IPS DF 6.9 (cell line): ENCODE measurements around the gene LSM2.

ENCODE experiments used
- DNase-seq: peaks from one replicate; pipeline ENCODE4 v3.0.0-alpha.2; 2013; ENCODE audit warnings: low read depth, low spot score
- H3K27ac ChIP-seq: one replicate; pipeline ENCODE4 v1.5.1; 2013; ENCODE audit warnings: low read length, control low read depth
- H3K27me3 ChIP-seq: 2 replicates; pipeline ENCODE4 v1.6.1; 2013; ENCODE audit warnings: mild to moderate bottlenecking, low read length; ENCODE audit not compliant: control insufficient read depth, insufficient read depth
- H3K36me3 ChIP-seq: 2 replicates; pipeline ENCODE4 v1.6.1; 2013; ENCODE audit warnings: low read length; ENCODE audit not compliant: control insufficient read depth, insufficient read depth
- H3K4me1 ChIP-seq: 2 replicates; pipeline ENCODE4 v1.6.1; 2013; ENCODE audit warnings: low read length; ENCODE audit not compliant: control insufficient read depth, insufficient read depth
- H3K4me3 ChIP-seq: 2 replicates; pipeline ENCODE4 v1.5.1; 2013; ENCODE audit warnings: mild to moderate bottlenecking, low read length
- H3K9me3 ChIP-seq: 2 replicates; pipeline ENCODE4 v1.6.1; 2013; ENCODE audit warnings: low read length, inconsistent platforms; ENCODE audit not compliant: control insufficient read depth, insufficient read depth
- WGBS: extraction: QIAGEN DNeasy Blood & Tissue Kit; methylation state at CpG from one replicate; pipeline ENCODE4 v1.1.7; 2013; ENCODE audit warnings: mixed read lengths, missing lambda C conversion rate; ENCODE audit not compliant: insufficient read length, insufficient coverage; 5-methylcytosine and 5-hydroxymethylcytosine counted together

The LSM2 gene

DNA sequence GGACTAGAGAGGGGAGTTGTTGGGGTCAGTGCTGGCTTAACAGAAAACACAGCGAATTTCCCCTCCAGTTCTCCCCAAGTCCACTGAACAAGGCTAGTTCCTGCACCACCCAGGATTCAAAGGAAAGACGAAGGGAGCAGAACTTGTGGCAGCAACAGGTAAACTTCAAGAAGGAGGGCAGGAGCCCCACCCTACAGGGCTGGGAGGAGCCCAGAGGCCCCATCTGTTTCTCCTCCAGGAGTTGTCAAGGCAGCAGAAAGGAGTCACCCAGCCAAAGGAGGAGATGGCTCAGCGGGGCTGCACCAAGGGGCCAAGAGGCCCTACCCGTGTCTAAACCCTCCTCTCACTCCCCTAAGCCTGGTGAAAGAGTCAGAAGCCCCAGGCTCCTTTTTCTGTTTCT is 42.6 kb downstream of the LSM2 start:
- no CpG with 5 or more reads among the region's 4 CpGs for WGBS
- Histone ChIP-seq H3K27me3 (no peaks in the 10 kb centered on the region), H3K27ac (no peak overlapping the region), H3K9me3 (no peaks in the 10 kb centered on the region), H3K4me1 (peaks cover 3% of the 10 kb centered on the region; the same call in 1 of the 2 replicates), H3K4me3 (no peak overlapping the region), H3K36me3 (no peaks in the 10 kb centered on the region)
- DNase-seq = no peak

DNA sequence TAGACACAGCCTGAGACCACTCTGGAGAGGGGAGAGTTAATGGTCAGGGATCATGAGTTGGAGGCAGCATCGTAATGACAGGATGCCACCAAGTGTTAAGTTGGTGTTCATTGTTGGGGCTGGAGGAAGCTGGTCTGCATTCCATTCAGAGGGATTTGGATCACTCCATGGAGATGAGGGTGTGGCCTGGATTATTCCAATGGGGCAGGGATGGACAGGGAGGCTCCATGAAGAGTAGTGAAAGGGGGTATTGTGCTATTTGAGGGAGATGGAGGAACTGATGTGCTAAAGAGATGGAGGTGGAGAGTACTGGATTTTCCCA is 43.2 kb downstream of the LSM2 start:
- Histone ChIP-seq H3K27me3 (no peaks in the 10 kb centered on the region), H3K4me1 (peaks cover 3% of the 10 kb centered on the region; the same call in 1 of the 2 replicates), H3K9me3 (no peaks in the 10 kb centered on the region), H3K4me3 (no peak overlapping the region), H3K36me3 (no peaks in the 10 kb centered on the region; the same call in 1 of the 2 replicates), H3K27ac (no peak overlapping the region)
- no peak for DNase-seq
- WGBS = no CpG with 5 or more reads among the region's 1 CpG

DNA sequence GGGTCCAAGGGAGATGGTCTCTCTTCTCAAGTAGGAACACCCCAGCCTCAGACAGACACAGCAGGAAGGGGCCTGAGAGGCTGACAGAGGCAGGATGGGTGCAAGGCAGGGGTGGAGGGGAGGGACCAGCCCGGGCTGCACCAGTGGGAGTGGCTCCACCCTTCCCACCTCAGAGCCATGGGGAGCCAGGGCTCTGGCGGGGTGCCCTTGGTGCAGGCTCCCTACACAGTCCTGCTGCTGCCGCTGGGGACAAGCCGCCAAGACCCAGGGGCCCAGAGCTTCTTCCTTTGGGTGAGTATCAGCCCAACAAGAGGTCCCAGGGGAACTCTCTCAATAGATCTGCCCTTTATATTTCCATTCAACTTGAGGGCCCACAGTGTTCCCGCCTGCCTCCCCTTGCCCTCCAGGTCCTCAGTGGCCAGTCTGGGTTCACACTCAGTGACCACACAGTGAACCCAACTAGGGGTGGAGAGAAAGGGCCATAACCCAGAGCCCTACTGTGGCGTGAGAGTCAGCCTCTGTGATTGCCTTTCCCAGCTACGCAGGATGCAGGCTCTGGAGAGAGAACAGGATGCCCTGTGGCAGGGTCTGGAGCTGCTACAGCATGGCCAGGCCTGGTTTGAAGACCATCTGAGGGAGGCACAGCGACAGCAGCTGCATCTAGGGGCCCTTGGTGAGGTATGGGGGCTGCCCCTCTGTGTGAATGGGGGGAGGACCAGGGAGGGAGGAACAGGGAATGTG is 43.7 kb downstream of the LSM2 start:
- Histone ChIP-seq H3K9me3 (no peaks in the 10 kb centered on the region), H3K36me3 (no peaks in the 10 kb centered on the region; the same call in 1 of the 2 replicates), H3K27ac (no peak overlapping the region), H3K27me3 (no peaks in the 10 kb centered on the region), H3K4me1 (peaks cover 3% of the 10 kb centered on the region; the same call in 1 of the 2 replicates), H3K4me3 (no peak overlapping the region)
- WGBS = no CpG with 5 or more reads among the region's 8 CpGs
- DNase-seq = no peak

DNA sequence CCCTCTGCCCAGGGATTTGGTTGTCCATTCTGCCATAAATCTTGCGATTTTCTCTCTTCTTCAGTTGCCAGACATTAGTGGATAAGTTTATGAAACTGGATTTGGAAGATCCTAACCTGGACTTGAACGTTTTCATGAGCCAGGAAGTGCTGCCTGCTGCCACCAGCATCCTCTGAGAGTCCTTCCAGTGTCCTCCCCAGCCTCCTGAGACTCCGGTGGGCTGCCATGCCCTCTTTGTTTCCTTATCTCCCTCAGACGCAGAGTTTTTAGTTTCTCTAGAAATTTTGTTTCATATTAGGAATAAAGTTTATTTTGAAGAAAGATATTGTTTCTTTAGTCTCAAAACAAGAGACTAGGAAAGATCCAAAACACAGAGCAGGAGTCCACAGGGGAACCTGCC is 44.4 kb downstream of the LSM2 start, which contains the start of gene SAPCD1:
Gene SAPCD1 (plus strand): TSS at position 301 of the 400 bp plus-strand sequence. CDS start 399 bp downstream, outside the sequence.
- no CpG with 5 or more reads among the region's 4 CpGs for WGBS
- DNase-seq = no peak
- Histone ChIP-seq H3K27me3 (no peaks in the 10 kb centered on the region), H3K9me3 (no peaks in the 10 kb centered on the region), H3K4me3 (no peak within 1 kb of the TSS), H3K36me3 (no peaks in the 10 kb centered on the region; the same call in 1 of the 2 replicates), H3K27ac (no peak within 1 kb of the TSS), H3K4me1 (peaks cover 3% of the 10 kb centered on the region; the same call in 1 of the 2 replicates)

DNA sequence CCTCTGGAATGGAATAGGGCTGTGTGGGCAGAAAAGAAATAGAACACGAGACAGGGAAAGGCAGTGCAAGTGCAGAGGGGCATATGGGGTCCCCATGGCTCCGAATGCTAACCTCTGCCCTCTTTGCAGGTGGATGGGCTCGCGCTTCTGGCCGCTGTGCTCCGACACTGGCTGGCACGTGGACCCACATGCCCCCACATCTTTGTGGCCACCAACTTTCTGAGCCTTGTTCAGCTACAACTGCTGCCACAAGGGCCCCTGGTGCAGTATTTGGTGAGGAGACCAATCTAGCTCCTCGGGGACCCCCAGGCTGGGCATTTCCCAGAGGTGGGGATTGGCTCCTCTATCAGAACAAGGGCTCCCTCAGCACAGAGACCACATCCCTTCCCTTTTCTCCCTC is 45.4 kb downstream of the LSM2 start:
- Histone ChIP-seq H3K27me3 (no peaks in the 10 kb centered on the region), H3K4me3 (no peak overlapping the region), H3K4me1 (peaks cover 3% of the 10 kb centered on the region; the same call in 1 of the 2 replicates), H3K36me3 (no peaks in the 10 kb centered on the region; the same call in 1 of the 2 replicates), H3K9me3 (no peaks in the 10 kb centered on the region), H3K27ac (no peak overlapping the region)
- no CpG with 5 or more reads among the region's 8 CpGs for WGBS
- no peak for DNase-seq

DNA sequence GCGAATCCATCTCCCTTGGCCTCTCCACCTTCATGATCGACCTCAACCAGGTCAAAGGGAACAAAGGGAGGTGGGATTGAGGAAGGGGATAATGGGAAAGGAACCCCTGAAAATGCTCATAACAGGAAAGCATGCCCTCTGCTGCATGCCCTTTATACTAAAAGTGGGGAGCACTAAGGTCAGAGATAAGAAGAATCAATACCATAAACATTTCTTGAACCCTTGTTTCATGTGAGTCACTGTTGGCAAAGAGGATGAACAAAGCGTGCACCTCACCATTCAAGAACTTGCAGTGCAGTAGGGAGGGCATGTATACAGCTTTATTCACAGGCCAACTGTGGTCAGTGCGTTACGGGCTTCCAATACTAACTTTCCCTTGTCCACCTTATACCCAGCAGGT is 46.0 kb downstream of the LSM2 start:
- DNase-seq = no peak
- Histone ChIP-seq H3K9me3 (no peaks in the 10 kb centered on the region), H3K4me1 (peaks cover 3% of the 10 kb centered on the region; the same call in 1 of the 2 replicates), H3K27ac (no peak overlapping the region), H3K36me3 (no peaks in the 10 kb centered on the region; the same call in 1 of the 2 replicates), H3K4me3 (no peak overlapping the region), H3K27me3 (no peaks in the 10 kb centered on the region)
- no CpG with 5 or more reads among the region's 5 CpGs for WGBS

DNA sequence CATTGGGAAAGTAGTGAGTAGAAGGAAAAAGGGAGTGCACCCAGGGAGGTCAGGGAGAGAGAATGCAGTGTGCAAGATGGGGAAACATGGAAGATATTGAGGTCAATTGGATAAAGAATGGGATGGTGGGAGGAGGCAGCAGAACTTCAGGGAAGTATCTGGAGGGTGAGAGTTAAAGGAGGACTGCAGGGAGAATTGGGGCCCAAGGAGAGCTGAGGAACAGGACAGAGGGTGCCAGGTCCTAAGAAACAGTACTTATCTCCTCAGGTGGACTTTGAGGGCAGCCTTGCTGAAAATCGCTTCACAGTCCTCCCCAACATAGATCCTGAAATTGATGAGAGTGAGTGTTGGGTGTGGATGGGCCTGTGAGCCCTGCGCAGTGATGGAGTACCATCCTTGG is 48.5 kb downstream of the LSM2 start:
- Histone ChIP-seq H3K9me3 (no peaks in the 10 kb centered on the region), H3K36me3 (no peaks in the 10 kb centered on the region; the same call in 1 of the 2 replicates), H3K27me3 (no peaks in the 10 kb centered on the region), H3K4me3 (no peak overlapping the region), H3K4me1 (peaks cover under 1% of the 10 kb centered on the region; the same call in 1 of the 2 replicates), H3K27ac (no peak overlapping the region)
- WGBS = no CpG with 5 or more reads among the region's 2 CpGs
- DNase-seq = no peak

DNA sequence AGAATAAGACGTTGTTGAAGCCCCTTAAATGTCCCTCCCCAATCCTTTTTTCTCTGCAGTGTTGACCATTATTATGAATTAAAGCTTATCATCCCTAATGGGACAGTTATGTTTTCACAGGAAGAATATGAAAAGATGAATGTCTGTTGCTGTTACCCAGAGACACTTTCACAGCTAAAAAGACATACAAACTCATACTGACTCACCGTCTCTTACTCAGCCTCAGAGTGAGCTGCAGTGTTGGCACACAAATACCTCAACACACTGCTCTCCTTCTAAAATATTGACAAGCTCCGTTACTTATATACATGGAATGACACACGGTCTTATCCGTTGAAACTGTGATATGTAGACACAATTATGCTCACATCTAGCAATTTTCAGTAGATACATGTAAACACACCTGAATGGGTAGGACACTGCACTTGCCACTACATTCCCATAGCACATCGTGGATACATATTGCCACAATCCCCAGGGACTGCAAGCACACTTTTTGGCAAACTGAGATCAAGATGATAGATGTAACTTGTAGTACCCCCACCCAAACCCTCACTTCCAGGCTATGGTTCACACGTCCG is 53.9 kb downstream of the LSM2 start:
- no peak for DNase-seq
- WGBS = no CpG with 5 or more reads among the region's 8 CpGs
- Histone ChIP-seq H3K27ac (no peak overlapping the region), H3K4me3 (no peak overlapping the region), H3K27me3 (no peaks in the 10 kb centered on the region), H3K9me3 (no peaks in the 10 kb centered on the region), H3K36me3 (peaks cover 3% of the 10 kb centered on the region; the same call in 1 of the 2 replicates), H3K4me1 (no peaks in the 10 kb centered on the region)

DNA sequence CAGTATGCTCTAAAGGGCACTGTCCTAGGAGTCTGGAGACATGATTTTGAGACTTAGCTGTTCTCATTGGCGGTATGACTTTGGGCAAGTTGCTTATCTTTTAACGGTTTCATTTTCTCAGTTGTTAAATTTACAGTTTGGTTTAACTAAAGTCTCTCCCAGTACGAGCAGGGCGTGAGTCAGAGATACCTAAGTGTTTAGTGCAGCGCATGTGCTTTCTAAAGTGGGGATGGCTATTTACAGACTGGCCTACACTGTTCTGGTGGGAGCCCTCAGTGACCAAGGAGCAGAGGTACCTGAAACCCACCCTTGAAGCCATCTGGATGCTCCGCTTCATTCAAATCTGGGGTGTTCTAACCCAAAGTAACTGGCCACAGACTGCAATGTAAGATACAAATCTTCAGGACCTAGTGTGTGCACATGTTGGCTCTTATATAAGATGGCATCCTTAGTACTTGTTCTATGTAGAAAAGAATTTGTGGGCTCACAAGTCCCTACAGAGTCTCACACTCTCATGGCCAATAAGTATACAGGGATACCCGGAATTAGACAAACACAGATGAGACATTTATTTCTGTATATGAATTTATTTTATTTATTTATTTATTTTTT is 56.2 kb downstream of the LSM2 start:
- Histone ChIP-seq H3K4me3 (no peak overlapping the region), H3K4me1 (no peaks in the 10 kb centered on the region), H3K27ac (no peak overlapping the region), H3K9me3 (no peaks in the 10 kb centered on the region), H3K36me3 (peaks cover 9% of the 10 kb centered on the region), H3K27me3 (no peaks in the 10 kb centered on the region)
- no CpG with 5 or more reads among the region's 7 CpGs for WGBS
- no peak for DNase-seq

DNA sequence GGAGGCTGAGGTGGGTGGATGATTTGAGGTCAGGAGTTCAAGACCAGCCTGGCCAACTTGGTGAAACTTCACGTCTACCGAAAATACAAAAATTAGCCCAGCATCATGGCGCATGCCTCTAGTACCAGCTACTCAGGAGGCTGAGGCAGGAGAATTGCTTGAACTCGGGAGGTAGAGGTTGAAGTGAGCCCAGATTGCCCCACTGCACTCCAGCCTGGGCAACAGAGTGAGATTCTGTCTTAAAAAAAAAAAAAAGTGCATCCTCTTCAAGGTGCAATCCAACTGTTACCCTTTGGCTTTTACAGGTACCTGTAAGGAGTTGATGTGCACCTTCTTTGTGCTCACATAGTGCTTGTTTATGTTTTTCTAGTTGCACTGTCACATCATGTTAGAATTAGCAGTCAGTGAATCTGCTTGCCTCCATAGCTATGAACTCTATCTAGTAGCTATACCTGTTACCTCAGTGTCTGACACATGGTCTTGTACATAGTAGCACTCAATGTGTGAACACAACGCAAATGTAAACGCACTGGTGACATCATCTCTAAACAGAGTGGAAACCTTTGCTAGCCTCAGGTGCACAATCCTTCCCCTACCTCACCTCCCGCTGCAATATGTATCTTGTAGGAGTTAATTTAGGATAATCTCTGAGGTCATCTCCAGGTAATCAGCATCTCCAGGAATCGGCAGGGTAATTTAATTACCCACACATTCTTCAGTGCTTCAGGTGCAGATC is 57.3 kb downstream of the LSM2 start:
- H3K36me3 ChIP-seq = peaks cover 9% of the 10 kb centered on the region

More for the DNA sequence above, 57.3 kb downstream of the LSM2 start:
- no peaks in the 10 kb centered on the region for H3K4me1 ChIP-seq
- H3K4me3 ChIP-seq = no peak overlapping the region
- WGBS = no CpG with 5 or more reads among the region's 8 CpGs
- no peaks in the 10 kb centered on the region for H3K9me3 ChIP-seq
- H3K27me3 ChIP-seq = no peaks in the 10 kb centered on the region
- H3K27ac ChIP-seq = no peak overlapping the region
- no peak for DNase-seq
